Type B pancreatic cell (in vitro differentiated cells): ENCODE measurements around the gene GATD1. TPM values are rescaled to one million over a fixed set of nuclear protein-coding genes. Genes with fewer than 3 reads are reported as not detected.

Experiments used
- DNase-seq: peaks from one replicate; pipeline ENCODE4 v3.0.0; 2021; ENCODE audit warnings: mixed read lengths; ENCODE audit not compliant: unreplicated experiment; ENCODE audit errors: extremely low spot score
- H3K27ac Mint-ChIP-seq: 2 replicates; pipeline ENCODE4 v1.8.0; 2021; ENCODE audit warnings: mild to moderate bottlenecking, mixed read lengths
- H3K27me3 Mint-ChIP-seq: 2 replicates; pipeline ENCODE4 v1.8.0; 2021; ENCODE audit warnings: mixed read lengths
- H3K36me3 Mint-ChIP-seq: 2 replicates; pipeline ENCODE4 v1.8.0; 2021; ENCODE audit warnings: mixed read lengths
- H3K4me1 Mint-ChIP-seq: one replicate; pipeline ENCODE4 v1.8.0; 2021; ENCODE audit warnings: mixed read lengths; ENCODE audit not compliant: unreplicated experiment
- H3K4me3 Mint-ChIP-seq: 2 replicates; pipeline ENCODE4 v1.8.0; 2021; ENCODE audit warnings: mild to moderate bottlenecking, mixed read lengths
- H3K9me3 Mint-ChIP-seq: 2 replicates; pipeline ENCODE4 v1.8.0; 2021; ENCODE audit warnings: mixed read lengths
- CTCF ChIP-seq: fragments of 200-600 bp; sonication (generic); conservative IDR thresholded peaks from 2 replicates; pipeline ENCODE4 v1.5.0; 2021; ENCODE audit warnings: antibody characterized with exemption, mild to moderate bottlenecking
- total RNA-seq: library from RNA; stranded (reverse); gene quantifications from 2 replicates; pipeline ENCODE4 v1.2.1, GENCODE V29; 2021; ENCODE audit warnings: low replicate concordance

The GATD1 gene
- total RNA-seq, 1 donor from 2014 or later, result 80.1 TPM

- Mint-ChIP-seq H3K27ac (no peak overlapping the region), H3K4me3 (no peak overlapping the region), H3K27me3 (no peaks in the 10 kb centered on the region), H3K9me3 (no peaks in the 10 kb centered on the region), H3K4me1 (no peaks in the 10 kb centered on the region), H3K36me3 (no peaks in the 10 kb centered on the region)
- no peak for TF ChIP-seq CTCF
- no peak for DNase-seq
Observed at GRCh38 chr11:773830-774229, 3.5 kb downstream of the GATD1 start.

- DNase-seq, result no peak
- H3K9me3 Mint-ChIP-seq, result no peaks in the 10 kb centered on the region
- no peaks in the 10 kb centered on the region for H3K36me3 Mint-ChIP-seq
- H3K4me3 Mint-ChIP-seq, result no peak overlapping the region
- H3K27ac Mint-ChIP-seq, result no peak overlapping the region
- H3K27me3 Mint-ChIP-seq, result no peaks in the 10 kb centered on the region
- TF ChIP-seq CTCF, result no peak
- no peaks in the 10 kb centered on the region for H3K4me1 Mint-ChIP-seq
Observed at GRCh38 chr11:773425-773824, 3.9 kb downstream of the GATD1 start.

GRCh38 chr11:772429-773390 lies 4.6 kb downstream of the GATD1 start:
- H3K27me3 Mint-ChIP-seq, result no peaks in the 10 kb centered on the region

GRCh38 chr11:771617-772204 lies 5.6 kb downstream of the GATD1 start:
- Mint-ChIP-seq H3K36me3 (no peaks in the 10 kb centered on the region), H3K4me3 (no peak overlapping the region), H3K4me1 (no peaks in the 10 kb centered on the region), H3K27ac (no peak overlapping the region), H3K9me3 (no peaks in the 10 kb centered on the region), H3K27me3 (no peaks in the 10 kb centered on the region)
- no peak for DNase-seq
- TF ChIP-seq CTCF, result no peak

More at GRCh38 chr11:772429-773390, 4.6 kb downstream of the GATD1 start:
- no peak overlapping the region for H3K27ac Mint-ChIP-seq
- H3K4me3 Mint-ChIP-seq, result no peak overlapping the region
- no peaks in the 10 kb centered on the region for H3K36me3 Mint-ChIP-seq
- TF ChIP-seq CTCF, result no peak
- H3K4me1 Mint-ChIP-seq, result no peaks in the 10 kb centered on the region
- no peaks in the 10 kb centered on the region for H3K9me3 Mint-ChIP-seq
- DNase-seq, result no peak

- TF ChIP-seq CTCF, result no peak
- no peaks in the 10 kb centered on the region for H3K9me3 Mint-ChIP-seq
- DNase-seq, result no peak
- H3K27ac Mint-ChIP-seq, result no peak overlapping the region
- no peaks in the 10 kb centered on the region for H3K27me3 Mint-ChIP-seq
- no peaks in the 10 kb centered on the region for H3K36me3 Mint-ChIP-seq
- H3K4me1 Mint-ChIP-seq, result no peaks in the 10 kb centered on the region
- no peak overlapping the region for H3K4me3 Mint-ChIP-seq
Observed at GRCh38 chr11:770642-771616, 6.4 kb downstream of the GATD1 start.
